HG03457 (cell line): ENCODE results near the gene MYL6.
"Not testable (repeated sequence)": the region's sequence is repeated elsewhere in the genome, so short reads cannot be mapped to it uniquely, and the experiment has no call there.

Experiments used
- ATAC-seq: cut with Tn5 transposase; IDR thresholded peaks from one replicate; pipeline ENCODE4 v1.9.1; 2021; ENCODE audit warnings: moderate number of reproducible peaks; ENCODE audit not compliant: unreplicated experiment

Gene MYL6

DNA sequence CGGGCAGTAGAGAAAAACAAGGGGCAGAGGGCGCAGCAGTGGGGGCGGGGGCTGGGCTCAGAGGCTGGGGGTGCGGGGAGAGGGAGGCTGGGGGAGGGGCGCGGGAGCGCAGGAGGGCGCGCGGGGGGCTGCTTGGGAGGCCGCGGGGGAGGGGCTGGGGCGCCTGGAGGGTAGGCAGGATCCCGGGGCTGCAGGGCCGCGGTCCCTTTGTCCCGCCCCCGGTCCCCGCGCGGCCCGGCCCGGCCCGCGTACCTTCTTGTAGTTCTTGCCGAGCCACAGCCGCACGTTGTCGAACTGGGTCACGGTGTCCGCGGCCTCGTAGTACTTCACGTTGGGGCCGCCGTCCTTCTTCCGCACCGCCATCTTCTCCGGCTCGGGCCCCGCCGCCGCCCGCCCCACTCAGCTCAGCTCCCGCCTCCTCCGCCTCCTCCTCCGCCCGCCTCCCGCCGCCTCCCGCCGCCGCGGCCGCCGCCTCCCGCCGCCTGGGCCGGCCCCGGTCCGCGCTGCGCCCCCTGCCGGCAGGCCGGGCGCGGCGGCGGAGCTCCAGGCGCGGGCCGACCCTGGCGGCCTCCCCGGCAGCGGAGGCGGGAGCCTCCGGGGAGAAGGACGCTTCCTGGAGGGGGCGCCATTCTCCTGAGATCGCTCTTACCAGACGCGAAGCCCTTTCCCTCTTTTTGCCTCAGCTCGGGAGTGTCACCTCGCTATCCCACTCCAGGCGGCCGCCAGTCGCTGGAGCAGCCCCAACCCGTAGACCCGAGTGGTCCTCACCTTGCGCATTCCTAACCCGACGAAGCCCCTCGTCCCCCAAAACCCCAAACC is 31.1 kb downstream of the MYL6 start, which contains the start of gene SMARCC2:
TSS of gene SMARCC2 (minus strand) at position 385 of the 819 bp plus-strand sequence. CDS start at position 363, 22 bp downstream.
- no peak for ATAC-seq

DNA sequence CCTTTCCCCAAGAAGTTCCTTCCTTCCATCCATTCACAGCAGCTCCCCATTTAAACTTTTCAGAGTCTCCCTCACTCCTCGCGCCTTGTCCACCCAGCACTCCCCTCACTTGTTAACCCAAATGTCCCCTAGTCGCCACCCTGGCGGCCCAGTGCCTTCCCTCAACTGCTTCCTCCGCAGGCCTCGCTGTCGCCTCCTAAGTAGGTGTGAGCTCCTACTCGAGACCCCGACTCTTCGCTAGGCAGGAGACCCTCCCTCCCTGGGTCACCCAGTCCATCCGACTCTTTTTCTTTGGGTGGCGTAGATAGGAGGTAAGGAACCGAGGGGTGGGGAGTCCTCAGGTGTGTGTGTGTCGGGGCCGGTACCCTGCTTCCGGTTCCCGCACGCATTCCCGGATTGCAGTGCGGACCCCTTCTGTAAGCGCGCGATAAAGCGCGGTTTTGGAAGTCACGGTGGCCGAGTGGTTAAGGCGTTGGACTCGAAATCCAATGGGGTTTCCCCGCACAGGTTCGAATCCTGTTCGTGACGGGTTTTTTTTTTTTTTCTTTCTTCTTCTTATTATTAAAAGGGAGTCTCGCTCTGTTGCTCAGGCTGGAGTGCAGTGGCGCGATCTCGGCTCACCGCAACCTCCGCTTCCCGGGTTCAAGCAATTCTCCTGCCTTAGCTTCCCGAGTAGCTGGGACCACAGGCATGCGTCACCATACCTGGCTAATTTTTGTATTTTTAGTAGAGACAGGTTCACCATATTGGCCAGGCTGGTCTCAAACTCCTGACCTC is 31.9 kb downstream of the MYL6 start:
- ATAC-seq, result no peak

DNA sequence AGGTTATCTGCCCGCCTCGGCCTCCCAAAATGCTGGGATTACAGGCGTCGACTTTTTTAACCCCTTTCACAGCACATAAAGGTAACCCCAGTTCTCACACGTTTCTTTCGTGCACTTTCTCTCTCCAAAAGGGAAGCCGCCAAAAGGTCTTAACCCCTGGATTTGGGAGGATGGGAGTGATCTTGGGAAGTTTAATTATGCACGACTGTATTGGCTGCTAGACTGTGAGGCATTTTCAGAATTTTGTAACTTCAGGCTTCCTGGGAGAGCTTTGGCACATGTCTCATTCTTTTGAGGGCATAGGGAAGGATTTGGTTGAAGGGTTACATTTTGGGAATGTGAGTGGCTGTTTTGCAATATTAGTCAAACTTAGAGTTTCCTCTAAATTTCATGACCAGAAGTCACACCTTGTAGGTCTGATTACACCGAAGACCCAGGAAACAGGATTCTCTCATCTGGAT is 32.6 kb downstream of the MYL6 start:
- no peak for ATAC-seq

DNA sequence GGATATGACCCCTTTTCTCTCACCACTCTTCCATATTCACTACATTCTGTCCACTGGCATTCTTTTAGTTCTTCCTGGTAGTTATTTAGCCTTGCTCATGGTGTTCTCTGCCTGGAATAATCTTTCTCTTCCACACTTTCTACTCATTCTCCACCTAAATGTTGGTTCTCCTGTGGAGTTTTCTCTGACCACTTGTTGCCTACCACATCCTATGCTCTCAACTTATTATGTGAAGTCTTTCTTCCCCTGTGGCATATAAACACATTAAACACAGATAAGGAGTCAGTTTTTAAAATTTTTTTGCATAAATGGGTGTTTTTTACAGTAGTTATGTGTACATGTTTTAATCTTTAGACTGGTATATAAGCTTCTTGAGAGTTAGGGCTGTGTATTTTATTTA is 34.4 kb downstream of the MYL6 start:
- ATAC-seq, result no peak

DNA sequence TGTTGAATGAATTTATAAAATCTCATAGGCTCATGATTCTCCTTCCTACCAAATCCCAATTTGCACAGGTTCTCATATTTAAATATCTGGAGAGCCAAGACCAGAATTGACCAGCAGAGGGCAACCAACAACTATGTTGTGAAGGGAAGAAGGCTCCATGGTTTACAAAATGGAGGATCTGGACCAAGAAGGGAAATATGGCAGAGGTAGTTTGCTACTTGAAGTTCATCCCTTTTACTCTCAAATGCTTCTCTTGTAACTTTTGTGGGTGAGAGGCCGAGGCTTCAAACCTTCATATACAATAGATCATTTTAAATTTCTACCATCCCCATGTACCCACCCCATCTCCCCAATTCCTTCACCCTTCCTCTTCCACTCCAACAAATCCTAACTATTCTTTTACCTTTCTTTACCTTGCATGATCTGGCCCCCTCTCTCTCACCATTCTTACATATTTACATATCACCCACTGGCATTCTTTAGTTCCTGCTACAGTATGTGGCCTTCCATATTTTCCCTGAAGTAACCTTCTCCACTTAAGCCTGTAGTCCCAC is 34.9 kb downstream of the MYL6 start:
- ATAC-seq, result no peak

DNA sequence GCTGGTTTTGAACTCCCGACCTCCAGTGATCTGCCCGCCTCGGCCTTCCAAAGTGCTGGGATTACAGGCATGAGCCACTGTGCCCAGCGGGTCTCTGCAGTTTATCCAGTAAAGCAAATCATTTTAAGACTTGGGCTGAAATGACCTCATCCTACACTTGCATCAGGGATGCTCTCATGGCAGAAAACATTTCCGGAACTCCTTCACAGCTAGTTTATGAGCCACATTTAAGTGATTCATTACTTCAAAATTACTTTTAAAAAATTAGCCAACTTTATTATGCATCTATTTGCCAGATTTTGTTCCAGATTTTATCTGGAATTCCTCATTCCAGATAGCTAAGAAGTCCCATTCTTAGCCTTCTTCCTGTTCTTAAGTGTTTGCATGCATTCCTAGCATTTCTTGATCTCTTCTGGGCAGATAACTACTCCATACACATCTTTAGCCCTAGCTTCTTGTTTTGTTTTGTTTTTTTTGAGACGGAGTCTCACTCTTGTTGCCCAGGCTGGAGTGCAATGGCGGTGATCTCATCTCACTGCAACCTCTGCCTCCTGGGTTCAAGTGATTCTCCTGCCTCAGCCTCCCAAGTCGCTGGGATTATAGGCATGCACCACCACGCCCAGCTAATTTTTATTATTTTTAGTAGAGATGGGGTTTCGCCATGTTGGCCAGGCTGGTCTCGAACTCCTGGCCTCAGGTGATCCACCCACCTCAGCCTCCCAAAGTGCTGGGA is 38.8 kb downstream of the MYL6 start:
- ATAC-seq, result not testable (repeated sequence)

DNA sequence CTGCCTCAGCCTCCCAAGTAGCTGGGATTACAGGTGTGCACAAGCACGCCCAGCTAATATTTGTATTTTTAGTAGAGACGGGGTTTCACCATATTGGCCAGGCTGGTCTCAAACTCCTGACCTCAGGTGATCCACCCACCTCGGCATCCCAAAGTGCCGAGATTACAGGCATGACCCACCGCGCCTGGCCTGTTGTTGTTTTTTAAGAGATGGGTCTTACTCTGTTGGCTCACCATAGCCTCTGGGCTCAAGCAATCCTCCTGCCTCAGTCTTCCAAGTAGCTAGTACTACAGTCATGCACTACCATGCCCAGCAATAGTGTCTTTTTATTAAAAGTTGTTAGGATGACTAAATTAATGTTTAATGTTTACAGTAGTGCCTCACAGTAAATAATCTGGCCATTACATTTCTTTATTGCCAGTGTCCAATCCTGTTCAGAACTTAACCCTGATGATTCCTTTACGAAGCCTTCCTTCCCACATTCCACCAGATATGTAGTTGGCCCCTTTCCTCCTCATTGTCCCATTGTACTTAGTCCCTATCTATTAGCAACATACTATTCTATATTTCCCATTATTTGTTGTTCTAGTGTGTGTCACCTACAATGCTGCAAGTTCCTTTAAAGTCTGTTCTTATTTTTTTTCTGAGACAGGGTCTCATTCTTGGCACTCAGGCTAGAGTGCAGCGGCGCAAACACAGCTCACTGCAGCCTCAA is 39.9 kb downstream of the MYL6 start:
- no peak for ATAC-seq

DNA sequence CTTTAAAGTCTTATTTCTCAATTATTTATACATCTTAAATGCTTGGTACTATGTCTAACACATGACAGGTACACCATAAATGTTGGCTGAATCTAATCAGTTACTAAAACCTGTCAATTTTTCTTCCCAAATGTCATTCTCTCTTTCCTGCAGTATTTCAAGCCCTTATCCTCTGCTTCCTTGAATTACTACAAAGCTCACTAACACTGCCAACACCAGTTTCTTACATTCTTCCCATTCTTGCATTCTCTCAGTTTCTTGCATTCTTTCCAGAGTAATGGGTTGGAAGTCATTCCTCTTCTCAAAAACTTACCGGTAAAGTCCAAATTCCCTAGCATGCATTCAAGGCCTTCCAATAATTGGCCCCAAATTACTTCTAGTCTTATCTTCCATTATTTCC is 40.7 kb downstream of the MYL6 start:
- no peak for ATAC-seq

DNA sequence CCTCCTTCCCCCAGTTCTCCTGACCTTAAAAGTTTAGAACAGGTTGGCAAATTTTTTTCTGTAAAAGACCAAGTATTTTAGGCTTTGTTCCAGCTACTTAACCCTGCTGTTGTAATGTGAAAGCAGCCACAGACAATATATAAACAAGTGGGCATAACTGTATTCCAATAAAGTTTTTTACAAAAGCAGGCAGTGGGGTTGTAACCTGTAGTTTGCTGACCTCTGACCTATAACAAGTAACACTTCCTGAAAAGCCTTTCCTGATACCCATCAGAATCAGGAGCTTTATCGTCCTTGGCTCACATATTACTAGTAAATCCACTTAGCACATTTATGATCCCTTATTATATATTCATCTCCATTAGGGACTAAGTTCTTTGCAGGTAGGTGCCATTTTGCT is 44.2 kb downstream of the MYL6 start:
- no peak for ATAC-seq

DNA sequence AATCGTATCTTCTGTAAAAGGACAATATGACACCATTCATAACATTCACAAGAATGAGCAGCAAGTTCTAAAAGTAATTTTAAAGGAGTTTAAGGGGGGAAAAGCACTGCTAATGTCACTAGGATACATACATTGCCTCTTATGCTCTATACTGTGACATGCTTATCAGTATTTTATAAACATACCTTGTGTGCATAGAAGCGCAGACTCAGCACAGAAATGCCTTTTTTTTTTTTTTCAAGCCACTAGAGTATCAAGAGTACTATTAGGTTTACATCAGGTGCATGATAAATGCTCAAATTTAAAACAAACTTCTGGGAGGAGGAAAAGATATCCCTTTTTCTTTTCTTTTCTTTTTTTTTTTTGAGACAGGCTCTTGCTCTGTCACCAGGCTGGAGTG is 44.7 kb downstream of the MYL6 start:
- ATAC-seq, result no peak

DNA sequence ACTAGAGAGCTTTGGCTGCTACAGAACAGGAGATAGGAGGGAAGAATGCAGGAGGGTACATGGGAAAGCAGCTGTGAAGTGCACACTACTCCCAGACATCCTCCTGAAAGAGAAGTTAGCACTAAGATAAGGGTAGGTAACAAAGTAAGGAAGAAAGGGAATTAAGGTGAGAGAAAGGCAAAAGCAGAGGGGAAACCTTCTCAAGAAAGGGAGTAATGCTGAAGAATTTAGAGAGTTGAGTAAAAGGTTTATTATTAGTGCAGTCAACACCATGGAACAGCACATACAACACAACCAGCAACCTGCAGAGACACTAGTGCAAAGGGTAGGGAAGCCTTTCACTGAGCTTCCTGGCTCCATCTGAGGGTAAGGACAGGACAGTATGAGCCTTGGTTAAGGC is 46.1 kb downstream of the MYL6 start:
- ATAC-seq, result no peak

DNA sequence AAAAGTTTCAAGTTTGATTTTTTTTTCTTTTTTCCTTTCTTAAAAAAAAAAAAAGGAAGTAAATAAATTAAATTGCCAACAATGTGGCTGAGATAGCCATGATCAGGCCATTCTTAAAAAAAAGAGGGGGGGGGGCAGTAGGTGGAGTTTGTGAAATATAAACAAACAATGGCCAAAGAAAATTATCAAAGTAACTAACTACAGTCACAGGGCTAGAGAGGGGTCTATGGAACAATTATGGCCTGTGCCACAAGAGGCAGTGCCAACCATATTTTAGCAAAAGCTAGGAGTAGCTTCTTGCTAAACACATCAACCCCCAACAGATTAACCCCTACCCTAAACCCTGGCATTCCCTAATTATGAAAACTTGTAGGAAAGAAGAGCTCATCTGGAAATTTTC is 47.3 kb downstream of the MYL6 start:
- ATAC-seq, result no peak

DNA sequence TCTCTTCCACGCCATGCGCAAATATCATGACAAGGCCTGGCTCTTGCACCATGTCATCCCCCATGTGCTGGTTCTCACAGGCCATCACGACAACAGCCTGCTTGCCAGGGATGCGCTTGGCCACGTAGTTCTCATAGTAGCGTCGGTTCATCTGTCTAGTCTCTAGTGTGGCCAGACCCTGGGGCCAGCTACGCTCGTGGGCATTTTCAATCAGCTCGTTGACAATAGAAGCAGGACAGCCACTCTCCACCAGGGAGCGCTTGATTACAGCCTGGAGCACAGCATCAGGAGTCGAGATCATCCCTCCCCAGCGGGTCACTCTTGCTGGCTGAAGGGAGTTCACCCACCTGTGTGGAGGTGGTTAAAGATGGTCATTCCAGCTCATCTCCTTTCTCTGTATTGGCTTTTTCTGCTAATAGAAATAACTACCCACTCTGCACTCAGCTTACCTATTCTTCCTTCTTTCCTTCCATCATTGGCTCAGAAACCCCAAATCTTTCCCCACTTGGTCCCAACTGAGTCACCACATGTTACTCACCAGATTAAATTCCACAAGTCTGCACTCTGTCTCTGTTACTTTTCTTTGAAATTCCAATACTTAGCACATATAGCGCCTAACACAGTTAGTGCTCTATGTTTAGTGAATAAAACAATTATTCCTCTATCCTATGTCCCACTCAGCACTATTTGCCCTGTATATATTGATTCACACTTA is 48.5 kb downstream of the MYL6 start:
- ATAC-seq, result no peak

DNA sequence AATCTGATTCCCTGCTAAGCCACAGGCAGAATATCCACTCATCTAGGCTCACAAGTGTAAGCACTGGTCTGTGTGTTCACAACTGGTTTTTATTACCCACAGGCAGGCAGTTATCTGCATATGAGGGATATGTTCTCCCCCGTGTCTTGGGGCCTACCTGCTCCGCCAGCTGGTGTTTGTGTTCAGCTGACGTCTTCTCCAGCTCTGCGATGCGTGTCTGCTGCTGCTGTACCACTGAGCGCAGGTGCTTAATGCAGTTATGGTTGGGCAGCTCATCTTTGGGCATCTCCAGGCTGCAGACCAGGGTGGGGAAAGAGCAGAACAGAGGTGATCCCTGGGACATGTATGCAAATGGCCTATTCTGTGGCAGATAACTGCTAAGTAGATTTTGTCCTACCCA is 49.8 kb downstream of the MYL6 start:
- no peak for ATAC-seq
